Metanephros (tissue), 1 donor: ENCODE data around the gene TARS1. TPM values are rescaled to one million over a fixed set of nuclear protein-coding genes. Genes with fewer than 3 reads are reported as not detected.

Source experiments
- total RNA-seq: library from RNA; depleted of rRNA; stranded (reverse); fragments of >200 nt; gene quantifications from one replicate; pipeline ENCODE4 v1.2.3, GENCODE V29; 2014

Gene TARS1
- 62.7 TPM for total RNA-seq

DNA sequence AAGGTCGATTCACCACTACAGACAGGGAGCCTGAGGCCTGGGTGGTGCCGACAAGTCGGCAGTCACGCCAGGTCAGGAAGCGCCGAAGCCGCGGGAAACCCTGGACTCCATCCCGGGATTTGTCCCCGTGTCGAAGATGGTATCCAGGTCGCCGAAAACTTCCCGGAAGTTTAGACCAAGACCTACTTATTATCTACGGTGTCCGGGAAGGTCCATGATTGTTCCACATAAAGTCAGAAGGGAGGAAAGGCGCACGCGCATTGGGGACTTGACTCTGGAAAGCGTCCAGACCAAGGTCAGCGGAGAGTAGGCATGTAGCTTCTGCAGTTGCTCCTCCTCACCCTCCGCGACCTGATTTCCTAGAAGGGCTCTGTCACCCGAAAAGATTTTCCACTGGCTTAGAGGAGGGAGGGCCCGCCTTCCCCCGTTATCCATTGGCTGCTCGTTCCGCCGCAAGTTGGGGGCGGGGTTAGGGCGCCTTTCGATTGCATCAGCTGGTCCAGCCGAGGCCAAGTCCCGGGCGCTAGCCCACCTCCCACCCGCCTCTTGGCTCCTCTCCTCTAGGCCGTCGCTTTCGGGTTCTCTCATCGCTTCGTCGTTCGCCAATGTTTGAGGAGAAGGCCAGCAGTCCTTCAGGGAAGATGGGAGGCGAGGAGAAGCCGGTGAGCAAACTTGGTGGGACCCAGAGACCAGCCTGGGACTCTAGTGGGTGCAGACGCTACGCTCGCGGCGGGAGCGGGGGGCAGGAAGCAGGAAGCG lies at the start of gene TARS1:
TSS of gene TARS1 (plus strand) at position 484 of the 759 bp plus-strand sequence. CDS start at position 606, 122 bp downstream.

